ENCODE results near the gene RPP14.

The RPP14 gene

DNA sequence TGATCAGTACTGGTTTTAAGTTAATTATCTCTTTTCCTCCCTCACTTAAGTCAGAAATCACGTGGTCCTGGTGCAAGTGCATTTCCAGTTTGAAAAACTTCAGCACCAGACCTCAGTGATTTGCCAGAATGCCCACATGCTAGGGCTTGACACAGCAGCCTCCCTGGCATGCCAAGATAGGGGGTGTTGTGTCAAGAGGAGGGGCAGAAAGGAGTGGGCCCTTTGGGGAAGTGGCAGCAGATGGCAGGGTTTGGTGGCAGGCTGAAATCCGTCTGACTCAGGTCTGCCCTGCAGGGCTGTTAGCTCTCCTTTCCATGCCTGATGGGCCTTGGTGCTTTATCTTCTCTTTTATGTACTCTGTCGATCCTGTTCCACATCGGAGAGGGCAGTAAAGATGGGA lies 50.0 kb downstream of the RPP14 start:
- DNase-seq (ENCODE audit: low spot score), result no peak

GRCh38 chr3:58357402-58357801 lies 51.4 kb downstream of the RPP14 start:
- no peak for DNase-seq (ENCODE audit: low spot score)

GRCh38 chr3:58358092-58358491 lies 52.0 kb downstream of the RPP14 start:
- no peak for DNase-seq (ENCODE audit: low spot score)

DNA sequence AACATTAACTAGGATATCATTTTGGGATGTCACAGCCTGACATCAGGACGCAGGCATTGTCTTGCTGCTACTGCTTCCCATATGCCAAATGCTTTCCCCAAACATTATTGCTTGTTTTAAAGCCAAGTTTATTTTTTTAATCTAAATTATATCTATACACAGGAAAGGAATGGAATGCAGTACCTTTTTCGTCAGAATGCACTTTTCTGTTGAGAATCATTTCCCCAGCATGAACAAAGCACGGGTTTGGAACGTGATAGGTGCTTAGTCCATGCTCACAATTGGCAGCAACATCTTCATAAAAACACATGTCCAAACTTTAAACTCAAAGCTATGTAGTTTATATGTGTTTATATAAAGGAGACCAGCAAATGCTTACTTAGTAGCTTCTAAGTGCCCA lies 52.8 kb downstream of the RPP14 start:
- no peak for DNase-seq (ENCODE audit: low spot score)

- no peak for DNase-seq (ENCODE audit: low spot score)
Measured at GRCh38 chr3:58359621-58360020, 53.6 kb downstream of the RPP14 start.

GRCh38 chr3:58361866-58362265 lies 55.8 kb downstream of the RPP14 start:
- DNase-seq (ENCODE audit: low spot score), result no peak

DNA sequence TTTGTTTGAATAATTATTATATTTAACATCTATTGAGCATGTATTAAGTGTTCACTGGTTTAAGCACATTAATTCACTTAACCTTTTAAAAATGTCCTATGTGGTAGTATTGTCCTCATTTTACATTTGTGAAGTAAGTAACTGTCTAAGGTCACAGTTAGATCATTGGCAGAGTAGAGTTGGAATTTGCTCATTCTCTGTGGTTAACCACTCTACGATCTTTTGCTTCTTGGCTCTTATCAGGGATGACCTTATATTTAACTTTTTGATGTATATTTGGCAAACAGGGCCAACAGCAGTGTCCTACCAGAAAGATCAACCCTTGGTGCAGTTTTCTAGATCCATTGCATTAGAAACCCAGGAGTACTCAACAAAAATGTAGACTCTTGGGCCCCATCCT lies 60.7 kb downstream of the RPP14 start:
- no peak for DNase-seq (ENCODE audit: low spot score)

GRCh38 chr3:58369038-58369437 lies 63.0 kb downstream of the RPP14 start:
- DNase-seq (ENCODE audit: low spot score), result no peak
